Lower leg skin (tissue), 4 donors: ENCODE measurements around the gene MOSPD3. TPM values are rescaled to one million over a fixed set of nuclear protein-coding genes. Genes with fewer than 3 reads are reported as not detected.

Experiments
- DNase-seq, 2 donors: peaks; one replicate each; pipeline ENCODE4 v3.0.0-alpha.2; 2019; ENCODE audit warnings: low spot score in 2 of 2
- H3K4me3 ChIP-seq: fragments of 200-600 bp; sonication (generic); 2 replicates; pipeline ENCODE4 v1.5.1; 2017; ENCODE audit warnings: mild to moderate bottlenecking, low read depth; ENCODE audit not compliant: poor library complexity, severe bottlenecking
- CTCF ChIP-seq, 3 donors: fragments of 450-650 bp; IDR thresholded peaks; one replicate each; pipeline ENCODE4 v1.5.1; 2016; ENCODE audit warnings: antibody characterized with exemption in 3 of 3, mild to moderate bottlenecking in 3 of 3, moderate library complexity in 2 of 3
- POLR2A ChIP-seq, 2 donors: fragments of 450-650 bp; IDR thresholded peaks; one replicate each; pipeline ENCODE4 v1.6.1; 2016 to 2017; ENCODE audit warnings: antibody characterized with exemption in 2 of 2, mild to moderate bottlenecking in 1 of 2, moderate library complexity in 1 of 2
- WGBS, 2 donors: methylation state at CpG; one replicate each; pipeline ENCODE4 v1.1.5; 2018; 5-methylcytosine and 5-hydroxymethylcytosine counted together
- intact Hi-C: fragments of 100-400 bp; cut with DNase I; formaldehyde crosslinking; loops from one replicate; pipeline ENCODE4 v1.15.0; 2023; ENCODE audit warnings: low total_unique reads
- total RNA-seq, 4 donors: library from RNA; depleted of rRNA; stranded (reverse); fragments of >200 nt; gene quantifications; one replicate each; pipeline ENCODE4 v1.1.0, GENCODE V29; 2016

MOSPD3 gene
- total RNA-seq, 4 donors from 2014 or later, result 22.3 to 33.5 (median 26.9) TPM

GRCh38 chr7:100595188-100595587 is 17.2 kb upstream of the MOSPD3 start:
- intact Hi-C loops, result no loop called here
- TF ChIP-seq POLR2A (IDR thresholded peaks at IDR 0.05), result no peak
- no peak for TF ChIP-seq CTCF (IDR thresholded peaks at IDR 0.05)
- no peak overlapping the region for H3K4me3 ChIP-seq
- WGBS, 2 donors, result 96 to 99% methylated on average over 7 of the region's 7 CpGs
- no peak for DNase-seq

DNA sequence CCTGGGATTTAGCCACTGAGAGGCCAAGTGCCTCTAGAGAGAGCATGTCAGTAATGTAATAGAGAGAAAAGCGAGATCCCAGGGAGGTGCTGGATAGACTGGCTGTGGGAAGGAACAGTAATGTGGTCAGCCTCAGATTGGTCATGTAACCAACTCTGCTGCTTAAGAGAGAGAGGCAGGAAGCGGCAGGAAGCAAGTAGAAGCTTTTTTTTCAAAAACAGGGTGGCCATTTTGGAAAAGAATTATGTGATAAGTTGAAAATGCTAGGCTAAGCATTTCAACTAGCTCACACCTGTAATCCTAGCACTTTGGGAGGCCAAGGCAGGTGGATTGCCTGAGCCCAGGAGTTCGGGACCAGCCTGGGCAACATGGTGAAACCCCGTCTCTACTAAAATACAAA is 13.9 kb upstream of the MOSPD3 start:
- no peak overlapping the region for H3K4me3 ChIP-seq
- intact Hi-C loops, result no loop called here
- WGBS, 2 donors, result 87% methylated on average over 4 of the region's 4 CpGs
- DNase-seq, result no peak
- TF ChIP-seq CTCF (IDR thresholded peaks at IDR 0.05) (no peak), POLR2A (IDR thresholded peaks at IDR 0.05) (no peak)

GRCh38 chr7:100599911-100600729 is 12.2 kb upstream of the MOSPD3 start:
- no peak for TF ChIP-seq POLR2A (IDR thresholded peaks at IDR 0.05)
- no peak for TF ChIP-seq CTCF (IDR thresholded peaks at IDR 0.05)
- DNase-seq, result no peak
- intact Hi-C loops, result no loop called here
- WGBS, 2 donors, result 79 to 80% methylated on average over 15 to 17 of the region's 18 CpGs
- H3K4me3 ChIP-seq, result no peak overlapping the region

DNA sequence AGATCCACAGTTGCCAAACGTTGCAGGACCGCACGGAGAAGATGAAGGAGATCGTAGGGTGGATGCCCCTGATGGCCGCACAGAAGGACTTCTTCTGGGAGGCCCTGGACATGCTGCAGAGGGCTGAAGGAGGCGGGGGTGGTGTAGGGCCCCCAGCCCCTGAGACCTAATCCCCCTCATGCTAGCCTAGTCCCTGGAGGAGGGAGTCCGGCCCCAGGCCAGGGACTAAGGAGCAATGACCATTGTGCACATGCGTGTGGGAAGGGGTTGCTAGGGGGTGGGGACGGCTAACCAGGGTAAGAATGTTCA is 11.7 kb upstream of the MOSPD3 start:
- no peak overlapping the region for H3K4me3 ChIP-seq
- no peak for DNase-seq
- TF ChIP-seq CTCF (IDR thresholded peaks at IDR 0.05) (no peak), POLR2A (IDR thresholded peaks at IDR 0.05) (no peak)
- WGBS, 2 donors, result 86% methylated on average over 9 of the region's 9 CpGs
- intact Hi-C loops, result no loop called here

- intact Hi-C loops, result no loop called here
- TF ChIP-seq CTCF (IDR thresholded peaks at IDR 0.05) (no peak), POLR2A (IDR thresholded peaks at IDR 0.05) (no peak)
- peak; percentile 66 to 96 for DNase-seq
- 41 to 42% methylated on average over 21 of the region's 21 CpGs for WGBS, 2 donors
- H3K4me3 ChIP-seq, result no peak overlapping the region
Observed at GRCh38 chr7:100602889-100603725, 9.2 kb upstream of the MOSPD3 start.
